GM12878 (cell line): Measurements from ENCODE around the gene S100A12. TPM values are rescaled to one million over a fixed set of nuclear protein-coding genes. Genes with fewer than 3 reads are reported as not detected.

Experiments
- ATAC-seq: fragments of 200-7000 bp; cut with Tn5 transposase; 3 replicates; pipeline ENCODE4 v1.9.1; 2020; ENCODE audit warnings: mild to moderate bottlenecking, moderate library complexity
- BruUV-seq: library from RNA; stranded (reverse); fragments of 400-500 nt; replicated peaks from 2 replicates; lab custom pipeline; 2021; lab: Mats Ljungman, UMichigan
- CTCF ChIA-PET: fragments of 300-600 bp; sonication (Branson Sonifier 250); formaldehyde crosslinking; extraction: SDS; loops from one replicate; lab custom pipeline; 2021; ENCODE audit warnings: inconsistent platforms; lab: Yijun Ruan, JAX
- POLR2A ChIA-PET: fragments of 350-600 bp; formaldehyde crosslinking; extraction: SDS; loops from one replicate; lab custom pipeline; 2021; ENCODE audit warnings: inconsistent platforms; lab: Charles Lee
- RAD21 ChIA-PET: fragments of 300-600 bp; sonication (Branson Sonifier 250); formaldehyde crosslinking; loops from one replicate; lab custom pipeline; 2023; ENCODE audit warnings: antibody characterized with exemption; ENCODE audit not compliant: unreplicated experiment; lab: Charles Lee
- SMC1A ChIA-PET: fragments of 300-600 bp; sonication (Branson Sonifier 250); formaldehyde crosslinking; loops from one replicate; lab custom pipeline; 2023; ENCODE audit not compliant: unreplicated experiment, uncharacterized antibody; lab: Charles Lee
- DNase-seq: peaks from one replicate; pipeline ENCODE4 v3.0.0-alpha.2; 2011; ENCODE audit warnings: low read depth, low spot score
- FAIRE-seq: peaks from 3 replicates; lab custom pipeline; 2011; peaks lifted over from hg19 to GRCh38; lab: Jason Lieb, UNC
- H2AFZ ChIP-seq: 2 replicates; pipeline ENCODE4 v1.6.0; 2011; ENCODE audit warnings: low read depth, low read length, control low read depth; ENCODE audit not compliant: control insufficient read depth
- H3K27ac ChIP-seq: 2 replicates; pipeline ENCODE4 v1.5.1; 2011; ENCODE audit warnings: control low read depth; ENCODE audit not compliant: control insufficient read depth, insufficient read depth
- H3K27me3 ChIP-seq, 2 experiments: replicated peaks in 1 of 2; 2 replicates each; pipeline versions ENCODE4 v1.6.0 to v1.6.1; 2011; ENCODE audit warnings: low read length in 1 of 2; ENCODE audit not compliant: control insufficient read depth in 2 of 2, insufficient read depth in 2 of 2
- H3K36me3 ChIP-seq, 2 experiments: 2 replicates each; pipeline ENCODE4 v1.5.1; 2011; ENCODE audit warnings: low read length in 1 of 2; ENCODE audit not compliant: control insufficient read depth in 2 of 2, insufficient read depth in 2 of 2
- H3K4me1 ChIP-seq: 2 replicates; pipeline ENCODE4 v1.6.1; 2011; ENCODE audit warnings: mild to moderate bottlenecking, low read length, moderate library complexity, mixed read lengths; ENCODE audit not compliant: control insufficient read depth, insufficient read depth
- H3K4me2 ChIP-seq: 2 replicates; pipeline ENCODE4 v1.6.0; 2011; ENCODE audit warnings: control low read depth; ENCODE audit not compliant: control insufficient read depth, insufficient read depth
- H3K4me3 ChIP-seq: fragments of 200-600 bp; sonication (generic); 2 replicates; pipeline ENCODE4 v1.5.1; 2016
- H3K79me2 ChIP-seq: 2 replicates; pipeline ENCODE4 v1.6.0; 2011; ENCODE audit warnings: low read length; ENCODE audit not compliant: control insufficient read depth, insufficient read depth
- H3K9ac ChIP-seq: 2 replicates; pipeline ENCODE4 v1.8.0; 2011; ENCODE audit warnings: low read length, control low read depth, mixed read lengths; ENCODE audit not compliant: control insufficient read depth, insufficient read depth
- H3K9me3 ChIP-seq: replicated peaks from 3 replicates; pipeline ENCODE4 v1.5.1; 2011; ENCODE audit warnings: mild to moderate bottlenecking, low read length; ENCODE audit not compliant: control insufficient read depth, insufficient read depth
- H4K20me1 ChIP-seq: 2 replicates; pipeline ENCODE4 v1.6.0; 2011; ENCODE audit not compliant: control insufficient read depth, insufficient read depth
- EGR1 ChIP-seq, 2 experiments: IDR thresholded peaks; 1 replicate in 1 of 2; 2 replicates in 1 of 2; pipeline ENCODE4 v1.6.1; 2011 to 2012; ENCODE audit warnings: low read depth in 2 of 2, low read length in 2 of 2, borderline replicate concordance in 1 of 2, mild to moderate bottlenecking in 1 of 2, moderate library complexity in 1 of 2
- NFYA ChIP-seq: IDR thresholded peaks from 2 replicates; pipeline ENCODE4 v1.6.1; 2011; ENCODE audit warnings: low read depth, mild to moderate bottlenecking, low read length, improper control_type of control experiment, borderline replicate concordance
- POU2F2 ChIP-seq: IDR thresholded peaks from 3 replicates; pipeline ENCODE4 v1.6.1; 2011; ENCODE audit warnings: low read depth, mild to moderate bottlenecking, low read length, borderline replicate concordance
- TCF12 ChIP-seq: IDR thresholded peaks from 2 replicates; pipeline ENCODE4 v1.6.1; 2011; ENCODE audit warnings: low read depth, mild to moderate bottlenecking, low read length
- TCF7 ChIP-seq: IDR thresholded peaks from 2 replicates; pipeline ENCODE4 v1.6.1; 2014; ENCODE audit warnings: antibody characterized with exemption, borderline replicate concordance
- WGBS: methylation state at CpG from one replicate; pipeline ENCODE4 v1.1.6; 2016; ENCODE audit warnings: low lambda C conversion rate; ENCODE audit not compliant: insufficient replicate concordance, insufficient coverage; ENCODE audit errors: missing lambda C conversion rate; 5-methylcytosine and 5-hydroxymethylcytosine counted together
- in situ Hi-C: fragments of 300-500 bp; cut with MboI; formaldehyde crosslinking; loops from 9 replicates; pipeline ENCODE4 v1.14.3; 2018; ENCODE audit warnings: mixed read lengths
- intact Hi-C: fragments of 100-400 bp; cut with micrococcal nuclease; formaldehyde crosslinking; loops from one replicate; pipeline ENCODE4 v1.14.2; 2022; ENCODE audit not compliant: unreplicated experiment
- polyA plus RNA-seq, 11 experiments: library from polyadenylated mRNA; depleted of rRNA in 4 of 11; unstranded in 6 of 11; stranded (reverse) in 5 of 11; fragments of >200 nt; fragmentation: Nextera tagmentation in 4 of 11; fragmentation: Illumina TruSeq in 1 of 11; extraction: Ambion mirVana in 4 of 11; extraction: Trizol in 1 of 11; gene quantifications; 1 replicate in 1 of 11; 2 replicates in 10 of 11; pipeline versions ENCODE4 v1.2.1 to v1.2.3, GENCODE V29; 2011 to 2016; ENCODE audit warnings: inconsistent platforms in 2 of 11, missing spikeins in 2 of 11, low read depth in 1 of 11
- total RNA-seq, 4 experiments: library from RNA; depleted of rRNA in 3 of 4; stranded (reverse); fragments of >200 nt in 3 of 4; fragmentation: Illumina TruSeq in 1 of 4; extraction: Trizol in 1 of 4; gene quantifications; 2 replicates each; pipeline versions ENCODE4 v1.2.1 to v1.2.3, GENCODE V29; 2013 to 2021
- TF ChIP-seq, protein P1 (sequence below): IDR thresholded peaks from 2 replicates; pipeline ENCODE4 v1.6.1; 2012; ENCODE audit warnings: low read depth, low read length, improper control_type of control experiment

S100A12 gene
- total and polyA plus RNA-seq, 10 of the 15 experiments (the other 5 are each of a cell fraction or from before 2014, with no cell fraction given): not detected

DNA sequence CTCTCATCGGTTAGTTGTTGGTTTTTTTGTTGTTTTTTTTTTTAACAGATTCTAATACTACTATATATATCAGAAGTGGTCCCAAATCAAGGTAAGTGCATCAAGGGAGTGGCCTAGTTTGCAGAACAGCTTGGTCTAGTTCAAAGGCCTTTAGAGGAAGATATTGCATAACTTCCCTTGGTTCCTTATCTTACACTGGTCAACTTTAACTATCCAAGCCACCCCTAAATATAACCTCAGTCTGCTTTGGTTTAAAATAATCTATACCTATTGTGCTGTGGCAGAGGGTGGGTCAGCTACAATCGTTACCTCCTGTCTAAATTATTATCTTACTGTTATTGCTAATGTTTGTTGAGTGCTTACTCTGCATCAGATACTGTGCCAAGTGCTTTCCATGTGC, 6.9 kb downstream of the S100A12 start (continued):
- TF ChIP-seq, protein P1, sequence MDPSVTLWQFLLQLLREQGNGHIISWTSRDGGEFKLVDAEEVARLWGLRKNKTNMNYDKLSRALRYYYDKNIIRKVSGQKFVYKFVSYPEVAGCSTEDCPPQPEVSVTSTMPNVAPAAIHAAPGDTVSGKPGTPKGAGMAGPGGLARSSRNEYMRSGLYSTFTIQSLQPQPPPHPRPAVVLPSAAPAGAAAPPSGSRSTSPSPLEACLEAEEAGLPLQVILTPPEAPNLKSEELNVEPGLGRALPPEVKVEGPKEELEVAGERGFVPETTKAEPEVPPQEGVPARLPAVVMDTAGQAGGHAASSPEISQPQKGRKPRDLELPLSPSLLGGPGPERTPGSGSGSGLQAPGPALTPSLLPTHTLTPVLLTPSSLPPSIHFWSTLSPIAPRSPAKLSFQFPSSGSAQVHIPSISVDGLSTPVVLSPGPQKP: no peak
- no peak for TF ChIP-seq POU2F2

DNA sequence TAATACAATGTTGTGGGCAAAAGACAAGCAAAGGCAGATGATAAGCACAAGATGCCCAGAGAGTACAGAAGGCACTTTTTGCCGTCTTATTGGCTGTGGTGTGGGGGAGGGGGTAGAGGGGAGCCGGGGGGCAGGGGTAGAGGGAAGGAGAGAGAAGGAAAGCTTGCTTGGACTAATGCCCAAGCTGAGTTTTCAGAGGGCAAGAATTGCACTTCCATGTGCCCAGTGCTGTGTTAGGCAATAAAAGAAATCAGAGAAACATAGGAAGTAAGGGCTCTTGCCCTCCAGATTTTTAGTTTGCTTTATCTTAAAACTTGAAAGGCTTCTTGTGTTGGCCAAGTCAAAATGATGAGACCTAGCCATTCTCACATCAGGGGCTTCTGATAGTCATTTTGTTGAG, 8.3 kb downstream of the S100A12 start:
- Histone ChIP-seq H3K4me3 (no peak overlapping the region), H4K20me1 (no peaks in the 10 kb centered on the region), H3K4me2 (no peak overlapping the region), H3K27me3 (no peaks in the 10 kb centered on the region), H3K9ac (no peak overlapping the region), H3K36me3 (no peaks in the 10 kb centered on the region), H3K27ac (no peak overlapping the region)
- ChIA-PET SMC1A (no interaction called here), CTCF (no interaction called here), POLR2A (no interaction called here)
- no peak for FAIRE-seq
- 0% methylated on average over 1 of the region's 2 CpGs for WGBS
- BruUV-seq: no TSS peak
- in situ Hi-C loops: no loop called here
- TF ChIP-seq EGR1 (IDR thresholded peaks at IDR 0.05; ENCODE audit: borderline replicate concordance in 1 of 2, low read depth in 2 of 2, low read length in 2 of 2): no peak
- no peak for TF ChIP-seq TCF12
- TF ChIP-seq NFYA: no peak
- TF ChIP-seq TCF7: no peak
- TF ChIP-seq, all 136 proteins: peak for 0
- DNase-seq (no peak), ATAC-seq (no peak)
- Histone ChIP-seq H3K9me3 (no peaks in the 10 kb centered on the region), H3K79me2 (no peaks in the 10 kb centered on the region), H3K4me1 (no peaks in the 10 kb centered on the region), H2AFZ (no peak overlapping the region)
- RAD21 ChIA-PET: no interaction called here
- intact Hi-C loops: no loop called here
